DMS114 treated with DMSO at 0.1 percent for 48 hours (cell line): ENCODE data around the gene CDK3.

Experiments
- DNase-seq: peaks from one replicate; lab custom pipeline; 2025; ENCODE audit not compliant: unreplicated experiment; lab: John Stamatoyannopoulos, UW

The CDK3 gene

GRCh38 chr17:75987041-75987440, 13.6 kb upstream of the CDK3 start:
- DNase-seq, result no peak

- DNase-seq, result no peak
These were observed 9.3 kb upstream of the CDK3 start for GRCh38 chr17:75991396-75991795.

GRCh38 chr17:75994802-75995370, 5.8 kb upstream of the CDK3 start:
- no peak for DNase-seq

GRCh38 chr17:75995385-75995925, 5.2 kb upstream of the CDK3 start:
- DNase-seq, result no peak

GRCh38 chr17:75996665-75997590, 3.7 kb upstream of the CDK3 start:
- DNase-seq, result no peak

- DNase-seq, result no peak
These were observed 2.3 kb upstream of the CDK3 start for GRCh38 chr17:75998327-75998795.

- no peak for DNase-seq
These were observed 470 bp upstream of the CDK3 start for GRCh38 chr17:76000016-76000754.

- no peak for DNase-seq
These were observed 1.4 kb downstream of the CDK3 start for GRCh38 chr17:76002100-76002499.

- no peak for DNase-seq
These were observed 3.3 kb downstream of the CDK3 start for GRCh38 chr17:76003915-76004314.

- no peak for DNase-seq
These were observed 4.2 kb downstream of the CDK3 start for GRCh38 chr17:76004750-76005262.

- DNase-seq, result peak; percentile 12
These were observed 4.9 kb downstream of the CDK3 start for GRCh38 chr17:76005263-76006149.

GRCh38 chr17:76007131-76007849, 6.6 kb downstream of the CDK3 start:
- no peak for DNase-seq

GRCh38 chr17:76007850-76008165, 7.2 kb downstream of the CDK3 start:
- DNase-seq, result no peak

GRCh38 chr17:76008208-76008607, 7.6 kb downstream of the CDK3 start:
- no peak for DNase-seq

GRCh38 chr17:76008630-76009425, 8.2 kb downstream of the CDK3 start:
- no peak for DNase-seq

- no peak for DNase-seq
These were observed 8.8 kb downstream of the CDK3 start for GRCh38 chr17:76009447-76009846.

GRCh38 chr17:76009969-76010661, 9.5 kb downstream of the CDK3 start:
- DNase-seq, result no peak

GRCh38 chr17:76011951-76012350, 11.3 kb downstream of the CDK3 start:
- no peak for DNase-seq
